RKO (cell line): ENCODE results near the gene CMSS1.
A peak's percentile ranks its signal among the peaks of the same experiment; 100 is the strongest.
"Not testable (repeated sequence)": the region's sequence is repeated elsewhere in the genome, so short reads cannot be mapped to it uniquely, and the experiment has no call there.

Source experiments
- DNase-seq: peaks from one replicate; pipeline ENCODE4 v3.0.0-alpha.2; 2016; ENCODE audit warnings: low spot score

CMSS1 gene

GRCh38 chr3:100184948-100185570 is 367.4 kb downstream of the CMSS1 start:
- no peak for DNase-seq

- DNase-seq: no peak
Observed at GRCh38 chr3:100185847-100186246, 368.2 kb downstream of the CMSS1 start.

GRCh38 chr3:100189444-100189964 is 371.8 kb downstream of the CMSS1 start:
- no peak for DNase-seq

GRCh38 chr3:100195375-100195774 is 377.7 kb downstream of the CMSS1 start:
- no peak for DNase-seq

- DNase-seq: no peak
Observed at GRCh38 chr3:100197876-100198275, 380.2 kb downstream of the CMSS1 start.

GRCh38 chr3:100198579-100199269 is 381.1 kb downstream of the CMSS1 start:
- no peak for DNase-seq

GRCh38 chr3:100205171-100205570 is 387.5 kb downstream of the CMSS1 start:
- DNase-seq: no peak

- no peak for DNase-seq
Observed at GRCh38 chr3:100206687-100207086, 389.0 kb downstream of the CMSS1 start.

- no peak for DNase-seq
Observed at GRCh38 chr3:100207886-100208285, 390.2 kb downstream of the CMSS1 start.

- DNase-seq: no peak
Observed at GRCh38 chr3:100209169-100209568, 391.5 kb downstream of the CMSS1 start.

- no peak for DNase-seq
Observed at GRCh38 chr3:100209948-100210771, 392.5 kb downstream of the CMSS1 start.

GRCh38 chr3:100210772-100211135 is 393.1 kb downstream of the CMSS1 start:
- DNase-seq: no peak

- peak; percentile 10 for DNase-seq
Observed at GRCh38 chr3:100213891-100214573, 396.4 kb downstream of the CMSS1 start.

- no peak for DNase-seq
Observed at GRCh38 chr3:100214574-100214964, 396.9 kb downstream of the CMSS1 start.

GRCh38 chr3:100216713-100217112 is 399.1 kb downstream of the CMSS1 start:
- no peak for DNase-seq

- no peak for DNase-seq
Observed at GRCh38 chr3:100221159-100221558, 403.5 kb downstream of the CMSS1 start.

GRCh38 chr3:100225193-100225592 is 407.5 kb downstream of the CMSS1 start:
- DNase-seq: no peak

- DNase-seq: no peak
Observed at GRCh38 chr3:100225883-100226282, 408.2 kb downstream of the CMSS1 start.

- DNase-seq: no peak
Observed at GRCh38 chr3:100226712-100227429, 409.2 kb downstream of the CMSS1 start.

- no peak for DNase-seq
Observed at GRCh38 chr3:100227511-100227921, 409.9 kb downstream of the CMSS1 start.

GRCh38 chr3:100228247-100228646 is 410.6 kb downstream of the CMSS1 start:
- DNase-seq: no peak

- not testable (repeated sequence) for DNase-seq
Observed at GRCh38 chr3:100229188-100229587, 411.5 kb downstream of the CMSS1 start.
